GM19099 (cell line): Measurements from ENCODE around the gene KRTAP3-2.
"Not testable (repeated sequence)": the region's sequence is repeated elsewhere in the genome, so short reads cannot be mapped to it uniquely, and the experiment has no call there.

Experiments used
- POLR2A ChIP-seq: IDR thresholded peaks from 3 replicates; pipeline ENCODE4 v1.6.1; 2011; ENCODE audit warnings: low read depth; ENCODE audit not compliant: insufficient read length; ENCODE audit errors: extremely low read depth

Gene KRTAP3-2

DNA sequence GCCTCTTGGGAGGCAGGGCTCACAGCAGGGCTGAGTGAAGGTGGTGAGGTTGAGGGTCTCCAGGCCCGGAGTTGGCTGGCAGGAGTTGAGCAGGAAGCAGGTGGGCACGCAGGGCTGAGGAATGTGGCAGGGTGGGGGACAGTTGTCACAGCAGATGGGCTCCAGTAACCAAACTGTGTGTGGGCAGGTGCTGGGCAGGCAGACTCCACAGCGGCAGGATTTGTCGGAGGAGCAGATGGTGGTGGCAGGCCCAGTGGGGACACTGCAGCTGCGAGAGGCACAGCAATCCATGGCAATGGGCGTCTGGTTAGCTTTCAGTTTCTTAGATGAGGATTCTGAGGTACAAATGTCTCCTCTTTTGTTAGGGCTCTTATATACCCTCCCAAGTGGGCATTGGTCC is at the start of gene KRTAP3-2:
Gene KRTAP3-2 (minus strand): TSS at position 344 of the 400 bp plus-strand sequence. CDS start 53 bp downstream, at position 291.
- not testable (repeated sequence) for TF ChIP-seq POLR2A

DNA sequence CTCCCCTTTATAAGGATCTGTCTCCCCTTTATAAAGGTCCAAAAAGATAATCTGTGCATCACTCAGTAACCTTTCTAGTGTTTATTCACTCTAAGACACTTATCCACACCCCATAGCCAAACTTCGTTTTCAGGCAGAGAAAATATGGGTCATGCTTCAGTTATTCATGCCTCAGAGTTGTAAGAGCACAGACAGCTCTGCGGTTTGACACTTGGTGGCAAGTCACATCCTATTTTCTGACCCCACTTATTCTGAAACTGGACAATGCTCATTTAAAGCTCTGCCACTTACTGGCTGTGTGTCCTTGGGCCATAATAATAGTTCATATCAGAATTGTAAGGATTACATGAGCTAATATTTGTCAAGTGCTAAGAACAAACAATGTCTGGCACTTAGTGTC is 49.4 kb upstream of the KRTAP3-2 start:
- TF ChIP-seq POLR2A, result no peak

DNA sequence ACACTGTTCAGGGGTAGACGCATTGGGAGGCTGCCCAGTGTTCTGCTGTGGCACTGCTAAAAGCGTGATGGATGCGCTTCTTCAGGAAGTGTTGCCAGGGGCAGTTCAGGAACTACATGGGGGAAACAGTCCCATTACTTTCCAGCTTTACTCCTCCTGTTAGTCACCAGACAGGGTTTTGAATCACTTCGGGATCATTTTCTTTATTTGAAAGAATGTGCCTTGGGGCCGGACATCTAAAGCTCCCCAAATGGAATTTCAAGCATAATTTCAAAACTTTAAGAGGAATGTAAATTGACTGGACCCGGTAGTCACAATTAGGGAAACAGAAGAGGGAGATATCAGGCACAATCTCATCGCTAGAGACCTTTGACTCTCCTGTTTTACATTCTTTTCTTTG is 48.7 kb upstream of the KRTAP3-2 start:
- TF ChIP-seq POLR2A, result no peak

DNA sequence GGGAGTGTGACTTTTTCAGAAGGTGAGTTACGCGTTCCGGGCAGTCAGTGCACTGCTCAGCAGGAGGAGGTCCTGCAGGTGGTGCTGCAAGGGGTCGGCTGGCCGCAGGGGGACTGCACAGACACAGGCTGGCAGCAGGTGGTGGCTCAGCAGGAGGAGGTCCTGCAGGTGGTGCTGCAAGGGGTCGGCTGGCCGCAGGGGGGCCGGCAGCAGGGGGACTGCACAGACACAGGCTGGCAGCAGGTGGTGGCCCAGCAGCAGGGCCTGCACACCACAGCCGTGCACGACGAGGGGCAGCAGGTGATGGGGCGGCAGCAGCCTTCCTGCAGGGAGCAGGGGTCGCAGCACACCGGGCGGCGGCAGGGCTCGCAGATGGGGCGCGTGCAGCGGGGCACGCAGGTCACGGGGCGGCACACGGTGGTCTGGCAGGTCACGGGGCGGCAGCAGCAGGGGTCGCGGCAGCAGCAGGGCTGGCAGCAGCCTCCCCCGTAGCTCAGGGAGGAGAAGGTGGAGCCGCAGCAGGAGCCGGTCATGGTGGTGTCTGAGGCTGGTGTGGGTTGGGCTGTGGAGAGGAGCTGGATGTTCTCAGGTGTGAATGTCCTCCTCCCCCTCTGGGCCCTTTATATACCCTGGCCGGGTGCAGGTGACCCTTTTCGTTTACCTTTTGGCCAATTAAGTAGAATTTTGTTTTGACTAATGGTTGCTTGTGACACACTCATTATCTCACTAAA is 47.2 kb upstream of the KRTAP3-2 start, which contains the start of gene KRTAP2-1:
Gene KRTAP2-1 (minus strand): TSS at position 582 of the 731 bp plus-strand sequence. CDS start 49 bp downstream, at position 533.
- TF ChIP-seq POLR2A, result not testable (repeated sequence)

DNA sequence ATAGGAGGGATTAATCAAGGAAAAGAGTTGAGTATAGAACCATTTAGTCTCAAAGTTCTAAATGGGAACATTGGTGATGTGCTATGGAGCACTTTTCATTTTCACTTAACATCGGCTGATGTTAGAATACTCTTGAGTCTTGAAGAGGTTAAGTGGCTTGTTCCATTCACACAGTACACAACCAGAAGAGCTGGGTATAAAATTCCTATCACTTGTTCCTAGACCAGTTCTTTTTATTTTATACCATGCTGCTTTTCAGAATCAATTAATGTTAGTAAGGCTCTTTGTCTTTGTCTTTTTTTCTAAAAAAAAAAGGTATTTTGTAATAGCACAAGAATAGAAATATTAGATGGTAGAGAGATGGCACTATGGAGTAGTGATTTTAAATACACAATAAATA is 43.2 kb upstream of the KRTAP3-2 start:
- TF ChIP-seq POLR2A, result no peak

DNA sequence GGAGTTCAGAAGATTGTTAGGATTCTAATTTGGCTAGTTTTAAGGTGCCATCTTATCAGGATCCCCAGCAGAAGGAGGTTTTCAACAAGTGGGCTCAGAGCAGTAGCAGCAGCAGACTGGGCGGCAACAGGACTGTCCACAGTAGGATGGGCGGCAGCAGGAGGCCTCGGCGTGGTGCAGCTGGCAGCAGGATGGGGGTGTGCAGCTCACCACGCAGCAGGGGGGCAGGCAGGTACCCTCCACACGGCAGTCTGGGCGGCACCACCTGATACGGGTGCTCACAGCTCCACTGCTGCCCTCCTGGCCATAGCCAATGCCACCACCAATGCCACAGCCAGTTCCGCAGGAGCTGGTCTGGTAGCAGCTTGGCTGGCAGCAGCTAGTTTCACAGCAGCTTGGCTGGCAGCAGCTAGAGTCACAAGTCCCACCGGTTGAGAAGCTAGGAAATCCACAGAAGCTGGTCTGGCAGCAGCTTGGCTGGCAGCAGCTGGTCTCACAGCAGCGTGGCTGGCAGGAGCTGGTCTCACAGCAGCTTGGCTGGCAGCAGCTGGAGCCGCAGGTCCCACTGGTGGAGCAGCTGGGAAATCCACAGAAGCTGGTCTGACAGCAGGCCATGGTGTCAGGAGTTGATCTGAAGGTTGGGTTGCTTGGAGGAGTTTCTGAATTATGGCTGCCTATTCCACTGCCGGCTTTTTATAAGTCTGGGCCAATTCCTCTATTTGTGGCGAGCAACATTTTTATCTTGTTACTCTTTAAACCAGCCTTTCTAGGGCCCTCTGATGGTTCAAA is 41.3 kb upstream of the KRTAP3-2 start, which contains the start of gene KRTAP1-1:
Gene KRTAP1-1 (minus strand): TSS at position 668 of the 789 bp plus-strand sequence. CDS start 53 bp downstream, at position 615.
- TF ChIP-seq POLR2A, result not testable (repeated sequence)

DNA sequence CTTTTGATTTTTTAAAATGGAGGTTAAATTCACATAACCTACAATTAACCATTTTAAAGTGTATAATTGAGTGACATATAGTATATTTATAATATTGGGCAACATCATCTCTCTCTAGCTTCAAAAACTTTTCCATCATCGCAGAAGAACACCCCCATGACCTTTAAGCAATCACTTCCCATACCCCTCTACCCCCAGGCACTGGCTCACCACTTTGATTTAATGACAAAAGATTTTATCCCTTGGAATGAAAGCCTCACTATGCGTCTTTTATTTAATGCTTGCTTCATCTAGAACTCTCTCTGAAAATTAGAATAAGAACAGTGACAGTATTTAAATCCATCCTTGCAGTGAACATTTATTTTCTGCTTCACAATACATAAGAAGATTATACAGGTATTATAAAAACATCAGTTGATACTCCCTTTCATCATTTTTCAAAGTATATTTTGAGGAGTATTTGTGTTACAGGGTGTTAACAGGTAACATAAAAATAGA is 38.2 kb upstream of the KRTAP3-2 start:
- no peak for TF ChIP-seq POLR2A

DNA sequence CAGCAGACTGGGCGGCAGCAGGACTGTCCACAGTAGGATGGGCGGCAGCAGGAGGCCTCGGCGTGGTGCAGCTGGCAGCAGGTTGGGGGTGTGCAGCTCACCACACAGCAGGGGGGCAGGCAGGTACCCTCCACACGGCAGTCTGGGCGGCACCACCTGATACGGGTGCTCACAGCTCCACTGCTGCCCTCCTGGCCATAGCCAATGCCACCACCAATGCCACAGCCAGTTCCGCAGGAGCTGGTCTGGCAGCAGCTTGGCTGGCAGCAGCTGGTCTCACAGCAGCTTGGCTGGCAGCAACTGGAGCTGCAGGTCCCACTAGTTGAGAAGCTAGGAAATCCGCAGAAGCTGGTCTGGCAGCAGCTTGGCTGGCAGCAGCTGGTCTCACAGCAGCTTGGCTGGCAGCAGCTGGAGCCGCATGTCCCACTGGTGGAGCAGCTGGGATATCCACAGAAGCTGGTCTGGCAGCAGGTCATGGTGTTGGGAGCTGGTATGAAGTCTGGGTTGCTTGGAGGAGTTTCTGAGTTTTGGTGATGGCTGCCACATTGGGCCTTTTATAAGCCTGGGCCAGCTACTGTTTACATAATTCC is 34.7 kb upstream of the KRTAP3-2 start, which contains the start of gene KRTAP1-3:
Gene KRTAP1-3 (minus strand): TSS at position 529 of the 590 bp plus-strand sequence. CDS start 53 bp downstream, at position 476.
- not testable (repeated sequence) for TF ChIP-seq POLR2A

DNA sequence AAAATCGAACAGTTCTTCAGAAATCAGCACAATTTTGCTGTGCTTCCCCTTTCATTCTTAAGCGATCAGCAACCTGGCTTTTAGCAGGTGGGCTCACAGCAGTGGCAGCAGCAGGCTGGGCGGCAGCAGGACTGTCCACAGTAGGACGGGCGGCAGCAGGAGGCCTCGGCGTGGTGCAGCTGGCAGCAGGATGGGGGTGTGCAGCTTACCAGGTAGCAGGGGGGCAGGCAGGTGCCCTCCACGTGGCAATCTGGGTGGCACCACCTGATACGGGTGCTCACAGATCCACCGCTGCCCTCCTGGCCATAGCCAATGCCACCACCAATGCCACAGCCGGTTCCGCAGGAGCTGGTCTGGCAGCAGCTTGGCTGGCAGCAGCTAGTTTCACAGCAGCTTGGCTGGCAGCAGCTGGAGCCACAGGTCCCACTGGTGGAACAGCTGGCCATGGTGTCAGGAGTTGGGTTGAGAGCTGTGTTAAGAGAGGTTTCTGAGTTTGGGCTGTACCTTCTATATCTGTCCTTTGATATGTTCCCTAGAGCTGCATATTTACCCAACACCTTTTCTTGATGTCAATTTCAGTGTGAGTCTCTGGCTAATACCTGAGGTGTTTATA is 30.0 kb upstream of the KRTAP3-2 start, which contains the start of gene KRTAP1-4:
Gene KRTAP1-4 (minus strand): TSS at position 563 of the 613 bp plus-strand sequence. CDS start 117 bp downstream, at position 446.
- TF ChIP-seq POLR2A, result no peak

DNA sequence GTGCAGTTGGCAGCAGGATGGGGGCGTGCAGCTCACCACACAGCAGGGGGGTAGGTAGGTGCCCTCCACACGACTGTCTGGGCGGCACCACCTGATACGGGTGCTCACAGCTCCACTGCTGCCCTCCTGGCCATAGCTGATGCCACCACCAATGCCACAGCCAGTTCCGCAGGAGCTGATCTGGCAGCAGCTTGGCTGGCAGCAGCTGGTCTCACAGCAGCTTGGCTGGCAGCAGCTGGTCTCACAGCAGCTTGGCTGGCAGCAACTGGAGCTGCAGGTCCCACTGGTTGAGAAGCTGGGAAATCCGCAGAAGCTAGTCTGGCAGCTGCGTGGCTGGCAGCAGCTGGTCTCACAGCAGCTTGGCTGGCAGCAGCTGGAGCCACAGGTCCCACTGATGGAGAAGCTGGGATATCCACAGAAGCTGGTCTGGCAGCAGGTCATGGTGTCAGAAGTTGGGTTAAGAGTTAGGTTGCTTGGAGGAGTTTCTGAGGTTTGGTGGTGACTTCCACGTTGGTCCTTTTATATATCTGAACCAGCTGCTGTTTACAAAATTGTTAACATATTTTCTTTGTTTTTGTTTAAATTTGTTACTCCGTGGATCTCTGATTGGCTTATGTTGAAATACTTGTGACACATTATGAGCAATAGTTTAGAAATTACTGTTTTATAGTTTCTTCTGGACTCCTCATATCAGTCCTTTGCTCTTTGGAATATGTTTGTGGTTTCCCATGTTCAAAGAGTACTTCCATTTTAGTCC is 27.2 kb upstream of the KRTAP3-2 start, which contains the start of gene KRTAP1-5:
Gene KRTAP1-5 (minus strand): TSS at position 494 of the 757 bp plus-strand sequence. CDS start 53 bp downstream, at position 441.
- TF ChIP-seq POLR2A, result no peak

DNA sequence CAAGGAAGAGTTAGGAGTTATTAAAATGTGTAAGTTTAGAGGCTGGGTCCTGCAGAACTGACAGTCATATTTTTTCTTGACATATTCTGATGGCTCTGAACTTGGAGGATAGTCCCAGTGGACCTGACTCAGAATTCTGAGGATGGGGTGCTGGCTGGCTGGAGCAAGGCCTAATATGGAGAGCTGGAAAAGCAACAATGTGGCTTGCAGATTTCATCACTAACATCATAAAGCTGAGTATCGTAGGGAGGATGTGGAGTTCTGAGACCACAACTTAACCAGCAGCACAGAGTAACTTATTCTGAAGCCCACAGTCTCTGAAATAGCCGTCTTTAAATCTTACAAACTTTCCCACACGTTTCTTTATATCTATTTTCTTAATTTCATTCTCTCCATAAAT is 25.0 kb upstream of the KRTAP3-2 start:
- TF ChIP-seq POLR2A, result no peak

DNA sequence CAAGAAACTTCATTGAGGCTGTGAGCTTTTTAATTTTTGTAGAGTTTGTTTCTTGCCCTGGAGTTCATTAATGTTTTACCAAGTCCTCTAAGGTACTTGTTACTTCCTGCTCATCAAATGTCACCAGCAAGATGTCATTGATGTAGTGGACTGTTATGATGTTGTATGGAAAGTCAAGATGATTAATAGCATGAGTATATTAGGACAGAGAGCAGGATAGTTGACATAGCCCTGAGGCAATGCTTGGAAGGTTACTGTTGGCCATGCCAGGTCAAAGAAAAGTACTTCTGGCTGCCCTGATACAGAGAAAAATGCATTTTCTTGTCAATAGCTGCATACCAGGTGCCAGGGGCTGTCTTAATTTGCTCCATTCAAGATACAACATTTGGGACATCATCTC is 20.6 kb upstream of the KRTAP3-2 start:
- no peak for TF ChIP-seq POLR2A

DNA sequence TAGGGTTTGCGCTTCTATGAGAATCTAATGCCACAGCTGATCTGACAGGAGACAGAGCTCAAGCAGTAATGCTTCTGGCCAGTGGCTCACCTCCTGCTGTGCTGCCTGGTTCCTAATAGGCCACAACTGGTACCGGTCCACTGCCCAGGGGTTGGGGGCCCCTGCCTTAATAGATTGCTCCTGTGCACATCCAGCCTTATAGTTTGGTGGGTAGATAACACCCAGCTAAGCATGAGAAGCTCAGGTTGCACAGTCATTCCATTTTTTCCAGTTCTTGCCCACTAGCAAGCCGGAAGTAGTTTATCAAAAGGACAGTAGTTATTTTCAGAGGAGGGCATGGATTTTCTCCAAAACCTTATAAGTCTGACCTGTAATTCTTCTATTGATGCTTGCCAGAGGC is 19.7 kb upstream of the KRTAP3-2 start:
- no peak for TF ChIP-seq POLR2A

DNA sequence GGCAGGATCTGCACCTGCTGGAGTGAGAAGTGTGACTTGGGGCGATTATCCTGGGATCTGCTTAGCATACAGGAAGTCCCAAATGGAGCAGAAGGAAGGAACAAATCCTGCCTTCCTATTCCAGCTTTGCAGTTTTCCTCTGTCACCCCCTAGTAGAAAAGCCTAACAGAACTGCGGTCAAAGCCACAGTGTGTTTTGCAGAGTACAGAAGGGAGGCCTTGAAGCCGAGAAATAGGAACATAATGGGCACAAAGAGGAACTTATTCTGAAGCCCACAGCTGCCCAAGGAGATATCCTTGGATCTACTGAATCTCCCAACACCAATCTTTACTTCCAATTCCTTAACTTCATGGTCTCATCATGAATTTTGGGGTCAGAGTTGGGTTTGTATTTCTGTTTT is 18.8 kb upstream of the KRTAP3-2 start:
- TF ChIP-seq POLR2A, result no peak
